ENCODE data around the gene EIF1B.
"Not testable (repeated sequence)": the region's sequence is repeated elsewhere in the genome, so short reads cannot be mapped to it uniquely, and the experiment has no call there.

The EIF1B gene

GRCh38 chr3:40309418-40309924 lies at the start of gene EIF1B:
Gene EIF1B (plus strand): TSS chr3:40309707. CDS start chr3:40309942, 235 bp downstream.
- peak within 1 kb of the TSS; percentile 99 for H3K9ac ChIP-seq (ENCODE audit: low read depth, low read length)
- H3K27me3 ChIP-seq (ENCODE audit: insufficient read depth, low read length), result no peaks in the 10 kb centered on the region
- peaks cover 7% of the 10 kb centered on the region; the same call in 1 of the 2 replicates for H3K4me1 ChIP-seq (ENCODE audit: insufficient read depth, low read length)
- no peaks in the 10 kb centered on the region for H3K9me3 ChIP-seq (ENCODE audit: insufficient read depth, low read depth, low read length)
- H3K27ac ChIP-seq (ENCODE audit: low read length), result peak within 1 kb of the TSS; percentile 86
- H3K4me3 ChIP-seq (ENCODE audit: low read length), result peak within 1 kb of the TSS; percentile 92
- H3K36me3 ChIP-seq (ENCODE audit: insufficient read depth, low read depth, low read length), result peaks cover 38% of the 10 kb centered on the region

DNA sequence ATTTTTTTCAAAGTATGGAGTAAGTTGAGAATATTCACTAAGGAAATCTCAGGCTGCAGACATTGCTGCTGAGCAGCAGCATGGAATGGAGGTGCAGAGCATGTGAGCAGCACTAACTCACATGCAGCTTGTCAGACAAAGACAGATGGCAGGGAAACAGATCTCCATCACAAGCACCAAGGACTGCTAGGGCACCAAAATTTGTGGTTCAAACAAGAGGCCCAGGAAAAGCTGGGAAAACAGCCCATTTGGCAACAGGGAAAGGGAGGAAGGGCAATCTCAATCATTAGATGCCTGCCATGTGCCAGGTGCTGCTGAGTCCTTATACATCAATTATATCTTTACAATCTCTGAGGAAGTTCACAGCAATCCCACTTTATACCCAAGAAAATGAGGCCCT lies 47.2 kb upstream of the EIF1B start:
- Histone ChIP-seq H3K27ac (ENCODE audit: low read length) (no peak overlapping the region), H3K4me3 (ENCODE audit: low read length) (no peak overlapping the region), H3K9ac (ENCODE audit: low read depth, low read length) (no peak overlapping the region), H3K27me3 (ENCODE audit: insufficient read depth, low read length) (no peaks in the 10 kb centered on the region), H3K4me1 (ENCODE audit: insufficient read depth, low read length) (peaks cover 3% of the 10 kb centered on the region; the same call in 1 of the 2 replicates), H3K9me3 (ENCODE audit: insufficient read depth, low read depth, low read length) (no peaks in the 10 kb centered on the region), H3K36me3 (ENCODE audit: insufficient read depth, low read depth, low read length) (no peaks in the 10 kb centered on the region)

DNA sequence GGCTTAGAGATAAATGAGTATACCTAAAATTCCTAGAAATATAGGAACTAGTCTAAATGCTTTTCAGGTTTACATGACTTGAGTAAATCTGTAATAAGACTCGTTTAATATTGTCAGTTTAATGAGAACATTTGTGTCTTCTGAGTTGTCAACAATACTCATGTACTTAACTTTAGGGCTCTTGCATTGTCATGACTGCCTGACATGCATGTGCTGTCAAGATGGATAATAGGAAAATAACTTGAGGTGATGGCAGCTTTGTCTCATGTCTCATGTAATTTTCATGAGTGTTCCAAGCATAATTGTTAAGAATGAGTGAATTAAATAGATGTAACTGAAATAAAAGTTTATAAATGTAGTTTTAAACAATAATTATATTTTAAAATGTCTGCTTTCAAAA lies 45.1 kb upstream of the EIF1B start:
- H3K9me3 ChIP-seq (ENCODE audit: insufficient read depth, low read depth, low read length), result no peaks in the 10 kb centered on the region
- no peak overlapping the region for H3K27ac ChIP-seq (ENCODE audit: low read length)
- no peaks in the 10 kb centered on the region for H3K27me3 ChIP-seq (ENCODE audit: insufficient read depth, low read length)
- H3K4me3 ChIP-seq (ENCODE audit: low read length), result no peak overlapping the region
- no peaks in the 10 kb centered on the region for H3K36me3 ChIP-seq (ENCODE audit: insufficient read depth, low read depth, low read length)
- H3K4me1 ChIP-seq (ENCODE audit: insufficient read depth, low read length), result peaks cover 2% of the 10 kb centered on the region; the same call in 1 of the 2 replicates
- no peak overlapping the region for H3K9ac ChIP-seq (ENCODE audit: low read depth, low read length)

GRCh38 chr3:40265181-40265580 lies 44.3 kb upstream of the EIF1B start:
- H3K27me3 ChIP-seq (ENCODE audit: insufficient read depth, low read length), result no peaks in the 10 kb centered on the region
- H3K9ac ChIP-seq (ENCODE audit: low read depth, low read length), result no peak overlapping the region
- no peaks in the 10 kb centered on the region for H3K9me3 ChIP-seq (ENCODE audit: insufficient read depth, low read depth, low read length)
- no peak overlapping the region for H3K4me3 ChIP-seq (ENCODE audit: low read length)
- no peaks in the 10 kb centered on the region for H3K4me1 ChIP-seq (ENCODE audit: insufficient read depth, low read length)
- no peak overlapping the region for H3K27ac ChIP-seq (ENCODE audit: low read length)
- no peaks in the 10 kb centered on the region for H3K36me3 ChIP-seq (ENCODE audit: insufficient read depth, low read depth, low read length)

- no peak overlapping the region for H3K4me3 ChIP-seq (ENCODE audit: low read length)
- no peaks in the 10 kb centered on the region for H3K36me3 ChIP-seq (ENCODE audit: insufficient read depth, low read depth, low read length)
- H3K4me1 ChIP-seq (ENCODE audit: insufficient read depth, low read length), result no peaks in the 10 kb centered on the region
- no peak overlapping the region for H3K27ac ChIP-seq (ENCODE audit: low read length)
- no peaks in the 10 kb centered on the region for H3K9me3 ChIP-seq (ENCODE audit: insufficient read depth, low read depth, low read length)
- no peaks in the 10 kb centered on the region for H3K27me3 ChIP-seq (ENCODE audit: insufficient read depth, low read length)
- no peak overlapping the region for H3K9ac ChIP-seq (ENCODE audit: low read depth, low read length)
Measured at GRCh38 chr3:40267937-40268724, 41.4 kb upstream of the EIF1B start.

GRCh38 chr3:40268802-40269524 lies 40.5 kb upstream of the EIF1B start:
- H3K36me3 ChIP-seq (ENCODE audit: insufficient read depth, low read depth, low read length), result no peaks in the 10 kb centered on the region
- no peak overlapping the region for H3K27ac ChIP-seq (ENCODE audit: low read length)
- no peak overlapping the region for H3K4me3 ChIP-seq (ENCODE audit: low read length)
- no peaks in the 10 kb centered on the region for H3K9me3 ChIP-seq (ENCODE audit: insufficient read depth, low read depth, low read length)
- no peak overlapping the region for H3K9ac ChIP-seq (ENCODE audit: low read depth, low read length)
- H3K27me3 ChIP-seq (ENCODE audit: insufficient read depth, low read length), result no peaks in the 10 kb centered on the region
- H3K4me1 ChIP-seq (ENCODE audit: insufficient read depth, low read length), result no peaks in the 10 kb centered on the region

GRCh38 chr3:40278791-40279190 lies 30.7 kb upstream of the EIF1B start:
- Histone ChIP-seq H3K27ac (ENCODE audit: low read length) (no peak overlapping the region), H3K9me3 (ENCODE audit: insufficient read depth, low read depth, low read length) (no peaks in the 10 kb centered on the region), H3K36me3 (ENCODE audit: insufficient read depth, low read depth, low read length) (no peaks in the 10 kb centered on the region), H3K4me1 (ENCODE audit: insufficient read depth, low read length) (no peaks in the 10 kb centered on the region), H3K4me3 (ENCODE audit: low read length) (no peak overlapping the region), H3K27me3 (ENCODE audit: insufficient read depth, low read length) (no peaks in the 10 kb centered on the region), H3K9ac (ENCODE audit: low read depth, low read length) (no peak overlapping the region)

- no peaks in the 10 kb centered on the region for H3K9me3 ChIP-seq (ENCODE audit: insufficient read depth, low read depth, low read length)
- H3K27me3 ChIP-seq (ENCODE audit: insufficient read depth, low read length), result no peaks in the 10 kb centered on the region
- H3K4me1 ChIP-seq (ENCODE audit: insufficient read depth, low read length), result no peaks in the 10 kb centered on the region
- H3K9ac ChIP-seq (ENCODE audit: low read depth, low read length), result no peak overlapping the region
- no peak overlapping the region for H3K4me3 ChIP-seq (ENCODE audit: low read length)
- no peak overlapping the region for H3K27ac ChIP-seq (ENCODE audit: low read length)
- H3K36me3 ChIP-seq (ENCODE audit: insufficient read depth, low read depth, low read length), result no peaks in the 10 kb centered on the region
Measured at GRCh38 chr3:40281995-40282394, 27.5 kb upstream of the EIF1B start.

GRCh38 chr3:40283057-40283456 lies 26.4 kb upstream of the EIF1B start:
- H3K9ac ChIP-seq (ENCODE audit: low read depth, low read length); H3K27ac ChIP-seq (ENCODE audit: low read length); H3K36me3 ChIP-seq (ENCODE audit: insufficient read depth, low read depth, low read length); H3K4me1 ChIP-seq (ENCODE audit: insufficient read depth, low read length); H3K27me3 ChIP-seq (ENCODE audit: insufficient read depth, low read length); H3K4me3 ChIP-seq (ENCODE audit: low read length); H3K9me3 ChIP-seq (ENCODE audit: insufficient read depth, low read depth, low read length): not testable (repeated sequence)

DNA sequence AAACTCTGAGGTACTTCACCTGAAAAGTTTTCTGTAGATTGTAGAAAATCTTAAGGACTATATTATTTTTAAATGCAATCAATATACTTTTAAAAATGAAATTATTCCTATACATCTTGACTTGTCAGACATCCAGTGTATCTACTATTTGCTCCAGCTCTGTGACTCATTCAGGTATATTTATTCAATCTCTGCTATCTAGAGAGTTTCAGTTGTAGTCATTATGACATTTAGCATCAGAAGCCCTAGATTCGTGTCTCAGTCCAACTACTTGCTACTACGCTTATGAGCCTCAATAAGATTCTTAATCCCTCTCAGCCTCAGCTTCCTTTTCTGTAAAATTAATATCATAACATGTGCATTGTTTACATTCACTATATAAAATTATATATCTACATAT lies 22.3 kb upstream of the EIF1B start:
- no peak overlapping the region for H3K9ac ChIP-seq (ENCODE audit: low read depth, low read length)
- no peaks in the 10 kb centered on the region for H3K9me3 ChIP-seq (ENCODE audit: insufficient read depth, low read depth, low read length)
- H3K4me3 ChIP-seq (ENCODE audit: low read length), result no peak overlapping the region
- H3K27me3 ChIP-seq (ENCODE audit: insufficient read depth, low read length), result no peaks in the 10 kb centered on the region
- H3K4me1 ChIP-seq (ENCODE audit: insufficient read depth, low read length), result peaks cover 6% of the 10 kb centered on the region; the same call in 1 of the 2 replicates
- no peak overlapping the region for H3K27ac ChIP-seq (ENCODE audit: low read length)
- H3K36me3 ChIP-seq (ENCODE audit: insufficient read depth, low read depth, low read length), result no peaks in the 10 kb centered on the region

DNA sequence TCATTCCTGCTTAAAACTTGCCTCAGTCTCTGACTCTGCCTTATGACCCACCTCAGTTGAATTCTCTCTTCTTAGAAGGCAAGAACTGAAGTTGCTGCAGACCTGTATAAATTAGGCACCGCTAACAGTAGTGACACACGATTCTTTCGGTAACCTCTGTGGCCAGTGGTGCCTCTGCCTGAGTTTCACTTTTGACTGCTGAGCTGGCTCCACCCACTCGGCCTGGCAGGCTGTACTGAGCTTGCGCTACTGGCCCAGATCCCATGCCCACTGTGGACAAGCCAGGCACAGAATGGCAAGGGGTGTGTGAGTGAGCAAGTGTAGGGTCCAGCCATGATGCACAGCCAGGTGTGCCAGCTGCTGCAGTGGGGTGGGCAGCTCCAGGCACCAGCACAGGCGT lies 19.1 kb upstream of the EIF1B start:
- H3K9me3 ChIP-seq (ENCODE audit: insufficient read depth, low read depth, low read length), result no peaks in the 10 kb centered on the region
- H3K4me1 ChIP-seq (ENCODE audit: insufficient read depth, low read length), result peaks cover 19% of the 10 kb centered on the region; the same call in 1 of the 2 replicates
- H3K9ac ChIP-seq (ENCODE audit: low read depth, low read length), result no peak overlapping the region
- no peak overlapping the region for H3K4me3 ChIP-seq (ENCODE audit: low read length)
- H3K27ac ChIP-seq (ENCODE audit: low read length), result no peak overlapping the region
- no peaks in the 10 kb centered on the region for H3K36me3 ChIP-seq (ENCODE audit: insufficient read depth, low read depth, low read length)
- no peaks in the 10 kb centered on the region for H3K27me3 ChIP-seq (ENCODE audit: insufficient read depth, low read length)

DNA sequence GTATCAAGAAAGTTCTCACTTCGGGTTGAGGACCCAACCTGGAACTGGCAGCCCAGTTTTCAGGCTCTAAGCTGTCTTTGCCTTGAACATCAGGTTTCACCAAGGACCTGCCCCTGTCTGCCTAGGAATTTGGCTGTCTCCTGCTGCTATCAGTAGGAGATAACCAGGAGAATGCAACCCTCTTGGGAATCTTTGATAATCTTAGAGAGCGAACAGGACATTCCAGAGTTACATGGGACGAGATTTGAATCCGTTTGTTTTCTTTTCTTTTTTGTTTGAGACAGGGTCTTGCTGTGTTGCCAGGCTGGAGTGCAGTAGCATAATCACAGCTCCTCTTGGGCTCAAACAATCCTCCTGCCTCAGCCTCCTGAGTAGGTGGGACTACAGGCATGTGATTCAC lies 18.0 kb upstream of the EIF1B start:
- Histone ChIP-seq H3K27ac (ENCODE audit: low read length) (no peak overlapping the region), H3K9ac (ENCODE audit: low read depth, low read length) (no peak overlapping the region), H3K4me3 (ENCODE audit: low read length) (no peak overlapping the region), H3K36me3 (ENCODE audit: insufficient read depth, low read depth, low read length) (no peaks in the 10 kb centered on the region), H3K27me3 (ENCODE audit: insufficient read depth, low read length) (no peaks in the 10 kb centered on the region), H3K9me3 (ENCODE audit: insufficient read depth, low read depth, low read length) (no peaks in the 10 kb centered on the region), H3K4me1 (ENCODE audit: insufficient read depth, low read length) (peaks cover 19% of the 10 kb centered on the region; the same call in 1 of the 2 replicates)

Data from iPS-20b (cell line).